HEK293 (cell line): ENCODE data around the gene COL25A1.

Source experiments
- CTCF ChIA-PET: fragments of 350-600 bp; formaldehyde crosslinking; extraction: SDS; loops from one replicate; lab custom pipeline; 2021; ENCODE audit warnings: antibody characterized with exemption; lab: Yijun Ruan, JAX
- POLR2A ChIA-PET: fragments of 300-600 bp; formaldehyde crosslinking; extraction: SDS; loops from one replicate; lab custom pipeline; 2020; ENCODE audit warnings: antibody characterized with exemption, inconsistent platforms; lab: Yijun Ruan, JAX
- H3K27ac ChIP-seq: fragments of 200-500 bp; sonication (Bioruptor generic); 2 replicates; pipeline ENCODE4 v1.5.1; 2014; ENCODE audit warnings: low read depth, low read length, control low read depth, inconsistent platforms; ENCODE audit errors: extremely low read depth
- H3K36me3 ChIP-seq, 2 experiments: fragments of 200-500 bp in 1 of 2; sonication (Bioruptor generic) in 1 of 2; 1 replicate in 1 of 2; 2 replicates in 1 of 2; pipeline ENCODE4 v1.5.1; 2014 to 2017; ENCODE audit warnings: inconsistent platforms in 2 of 2, low read length in 2 of 2; ENCODE audit not compliant: control insufficient read depth in 2 of 2, insufficient read depth in 1 of 2
- H3K4me1 ChIP-seq: fragments of 200-500 bp; sonication (Bioruptor generic); 2 replicates; pipeline ENCODE4 v1.5.1; 2014; ENCODE audit warnings: mild to moderate bottlenecking, low read length, inconsistent platforms; ENCODE audit not compliant: control insufficient read depth, insufficient read depth
- H3K4me3 ChIP-seq: 2 replicates; pipeline ENCODE4 v1.5.1; 2011; ENCODE audit warnings: low read depth, mild to moderate bottlenecking, control low read depth, low read length, moderate library complexity
- H3K9me3 ChIP-seq: fragments of 200-500 bp; sonication (Bioruptor generic); 2 replicates; pipeline ENCODE4 v1.5.1; 2014; ENCODE audit warnings: low read depth, low read length, inconsistent platforms; ENCODE audit not compliant: control insufficient read depth, insufficient read depth
- FEZF1 ChIP-seq: fragments of 450-650 bp; formaldehyde crosslinking; IDR thresholded peaks from 2 replicates; pipeline ENCODE4 v1.5.1; 2016; ENCODE audit warnings: missing biosample characterization, missing genetic modification characterization
- KLF7 ChIP-seq: fragments of 450-650 bp; formaldehyde crosslinking; IDR thresholded peaks from 2 replicates; pipeline ENCODE4 v1.5.1; 2016; ENCODE audit warnings: missing biosample characterization, missing genetic modification characterization, borderline replicate concordance
- PRDM6 ChIP-seq: fragments of 450-650 bp; formaldehyde crosslinking; IDR thresholded peaks from 2 replicates; pipeline ENCODE4 v1.5.1; 2017; ENCODE audit warnings: missing biosample characterization, missing genetic modification characterization
- YY1 ChIP-seq: fragments of 450-650 bp; formaldehyde crosslinking; IDR thresholded peaks from 2 replicates; pipeline ENCODE4 v1.5.1; 2018; ENCODE audit warnings: missing biosample characterization, missing genetic modification characterization
- ZBTB10 ChIP-seq: fragments of 450-650 bp; formaldehyde crosslinking; IDR thresholded peaks from 2 replicates; pipeline ENCODE4 v1.5.1; 2016; ENCODE audit warnings: missing biosample characterization, missing genetic modification characterization
- ZBTB7A ChIP-seq: fragments of 450-650 bp; formaldehyde crosslinking; IDR thresholded peaks from 2 replicates; pipeline ENCODE4 v1.5.1; 2016; ENCODE audit warnings: low read depth, missing biosample characterization, missing genetic modification characterization
- ZIC2 ChIP-seq: fragments of 450-650 bp; formaldehyde crosslinking; IDR thresholded peaks from 2 replicates; pipeline ENCODE4 v1.5.1; 2016; ENCODE audit warnings: missing biosample characterization, missing genetic modification characterization
- ZNF10 ChIP-seq: fragments of 450-650 bp; formaldehyde crosslinking; IDR thresholded peaks from 2 replicates; pipeline ENCODE4 v1.5.1; 2017; ENCODE audit warnings: missing biosample characterization, missing genetic modification characterization
- ZNF174 ChIP-seq: fragments of 450-650 bp; formaldehyde crosslinking; IDR thresholded peaks from 2 replicates; pipeline ENCODE4 v1.5.0; 2017; ENCODE audit warnings: missing biosample characterization, mild to moderate bottlenecking, missing genetic modification characterization
- ZNF211 ChIP-seq: fragments of 450-650 bp; formaldehyde crosslinking; IDR thresholded peaks from 2 replicates; pipeline ENCODE4 v1.5.1; 2016; ENCODE audit warnings: low read depth, missing biosample characterization, missing genetic modification characterization
- ZNF48 ChIP-seq: fragments of 450-650 bp; formaldehyde crosslinking; IDR thresholded peaks from 2 replicates; pipeline ENCODE4 v1.5.1; 2016; ENCODE audit warnings: missing biosample characterization, missing genetic modification characterization
- ZNF518A ChIP-seq: fragments of 450-650 bp; formaldehyde crosslinking; conservative IDR thresholded peaks from 2 replicates; pipeline ENCODE4 v1.5.1; 2016; ENCODE audit warnings: low read depth, missing biosample characterization, missing genetic modification characterization
- ZNF548 ChIP-seq: fragments of 450-650 bp; formaldehyde crosslinking; IDR thresholded peaks from 2 replicates; pipeline ENCODE4 v1.5.1; 2016; ENCODE audit warnings: missing biosample characterization, missing genetic modification characterization
- ZNF645 ChIP-seq: fragments of 450-650 bp; formaldehyde crosslinking; IDR thresholded peaks from 2 replicates; pipeline ENCODE4; 2016; ENCODE audit warnings: missing biosample characterization, missing genetic modification characterization
- ZNF660 ChIP-seq: fragments of 450-650 bp; IDR thresholded peaks from 2 replicates; pipeline ENCODE4 v1.5.1; 2018; ENCODE audit warnings: missing biosample characterization, mild to moderate bottlenecking, missing genetic modification characterization
- ZNF670 ChIP-seq: fragments of 450-650 bp; formaldehyde crosslinking; IDR thresholded peaks from 2 replicates; pipeline ENCODE4 v1.5.1; 2016; ENCODE audit warnings: missing biosample characterization, missing genetic modification characterization, low read depth

The COL25A1 gene

GRCh38 chr4:109157205-109157604 is 145.3 kb downstream of the COL25A1 start (continued):
- no peak for TF ChIP-seq ZNF518A

- Histone ChIP-seq H3K4me1 (peaks cover 11% of the 10 kb centered on the region), H3K4me3 (no peak overlapping the region), H3K9me3 (no peaks in the 10 kb centered on the region), H3K27ac (no peak overlapping the region), H3K36me3 (no peaks in the 10 kb centered on the region)
- ChIA-PET POLR2A (no interaction called here), CTCF (interaction anchor here (1.1 kb wide), 1 partner anchor 9 kb away, joined by 7 read pairs; no protein-coding TSS in a partner anchor)
- no peak for TF ChIP-seq ZNF174 (tag by site-specific recombination)
- TF ChIP-seq ZNF645 (tag by site-specific recombination): no peak
- no peak for TF ChIP-seq ZNF670 (tag by site-specific recombination)
- no peak for TF ChIP-seq YY1 (tag by site-specific recombination)
- no peak for TF ChIP-seq ZIC2 (tag by site-specific recombination)
- no peak for TF ChIP-seq ZNF48 (tag by site-specific recombination)
- TF ChIP-seq ZNF548 (tag by site-specific recombination): no peak
- no peak for TF ChIP-seq ZNF211 (tag by site-specific recombination)
- TF ChIP-seq ZNF10 (tag by site-specific recombination): no peak
Observed at GRCh38 chr4:109156356-109156755, 146.1 kb downstream of the COL25A1 start.

- Histone ChIP-seq H3K36me3 (no peaks in the 10 kb centered on the region), H3K4me3 (no peak overlapping the region), H3K27ac (no peak overlapping the region), H3K9me3 (no peaks in the 10 kb centered on the region), H3K4me1 (peaks cover 11% of the 10 kb centered on the region)
- ChIA-PET CTCF (interaction anchor here (1.1 kb wide), 1 partner anchor 10 kb away, joined by 7 read pairs; no protein-coding TSS in a partner anchor), POLR2A (no interaction called here)
- TF ChIP-seq FEZF1: 0 out of 2 replicates have a peak, but pooled peaks have one; percentile 13
- no peak for TF ChIP-seq ZBTB10 (tag by site-specific recombination)
- TF ChIP-seq ZBTB7A: no peak
- no peak for TF ChIP-seq KLF7 (tag by site-specific recombination)
- TF ChIP-seq PRDM6 (tag by site-specific recombination): peak; percentile 30
- TF ChIP-seq ZNF660 (tag by site-specific recombination): no peak
Observed at GRCh38 chr4:109155682-109156283, 146.7 kb downstream of the COL25A1 start.
